ENCODE results near the gene TMEM120B.
A peak's percentile ranks its signal among the peaks of the same experiment; 100 is the strongest.

TMEM120B gene

DNA sequence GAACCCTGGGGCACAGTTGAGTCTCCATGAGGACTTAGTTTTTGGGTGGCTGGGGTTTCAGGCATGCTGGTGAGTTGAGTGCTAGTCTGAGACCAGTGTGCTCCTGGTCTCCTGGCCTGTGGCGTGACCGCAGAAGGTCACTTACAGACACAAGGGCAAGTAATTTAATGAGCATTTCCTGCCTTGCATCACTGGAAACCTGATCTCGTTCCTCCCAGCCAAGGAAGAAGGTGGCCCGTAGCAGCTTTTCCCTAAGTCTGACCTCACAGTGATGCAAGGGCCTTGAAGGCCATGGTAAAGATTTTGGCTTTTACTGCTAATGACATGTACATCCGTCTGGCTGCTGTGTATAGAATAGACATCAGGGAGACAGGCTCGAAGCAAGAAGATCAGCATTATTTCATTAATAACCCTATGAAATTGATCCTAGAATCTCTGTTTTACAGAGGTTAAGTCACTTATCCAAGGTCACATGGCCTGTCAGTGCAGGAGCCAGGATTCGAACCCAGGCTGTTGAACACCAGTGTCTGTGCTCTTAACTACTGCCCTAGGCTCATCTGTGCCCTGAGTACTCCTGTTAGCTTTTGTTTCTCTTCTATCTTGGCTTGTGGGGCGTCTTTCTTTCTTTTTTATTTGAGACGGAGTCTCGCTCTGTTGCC is 4.6 kb downstream of the TMEM120B start:
- TF ChIP-seq, protein P1, sequence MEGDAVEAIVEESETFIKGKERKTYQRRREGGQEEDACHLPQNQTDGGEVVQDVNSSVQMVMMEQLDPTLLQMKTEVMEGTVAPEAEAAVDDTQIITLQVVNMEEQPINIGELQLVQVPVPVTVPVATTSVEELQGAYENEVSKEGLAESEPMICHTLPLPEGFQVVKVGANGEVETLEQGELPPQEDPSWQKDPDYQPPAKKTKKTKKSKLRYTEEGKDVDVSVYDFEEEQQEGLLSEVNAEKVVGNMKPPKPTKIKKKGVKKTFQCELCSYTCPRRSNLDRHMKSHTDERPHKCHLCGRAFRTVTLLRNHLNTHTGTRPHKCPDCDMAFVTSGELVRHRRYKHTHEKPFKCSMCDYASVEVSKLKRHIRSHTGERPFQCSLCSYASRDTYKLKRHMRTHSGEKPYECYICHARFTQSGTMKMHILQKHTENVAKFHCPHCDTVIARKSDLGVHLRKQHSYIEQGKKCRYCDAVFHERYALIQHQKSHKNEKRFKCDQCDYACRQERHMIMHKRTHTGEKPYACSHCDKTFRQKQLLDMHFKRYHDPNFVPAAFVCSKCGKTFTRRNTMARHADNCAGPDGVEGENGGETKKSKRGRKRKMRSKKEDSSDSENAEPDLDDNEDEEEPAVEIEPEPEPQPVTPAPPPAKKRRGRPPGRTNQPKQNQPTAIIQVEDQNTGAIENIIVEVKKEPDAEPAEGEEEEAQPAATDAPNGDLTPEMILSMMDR (IDR thresholded peaks at IDR 0.05; ENCODE audit: low read depth, low read length, missing control alignments), result no peak

GRCh38 chr12:121718653-121719239 is 6.2 kb downstream of the TMEM120B start:
- TF ChIP-seq, protein P1 (IDR thresholded peaks at IDR 0.05; ENCODE audit: low read depth, low read length, missing control alignments), result no peak
- no peak for DNase-seq (ENCODE audit: extremely low read depth, low read depth)
- no peak overlapping the region for H3K4me3 ChIP-seq (replicated peaks; ENCODE audit: low read depth, low read length)

More for the DNA sequence above, 4.6 kb downstream of the TMEM120B start:
- DNase-seq (ENCODE audit: extremely low read depth, low read depth), result peak; percentile 92
- H3K4me3 ChIP-seq (replicated peaks; ENCODE audit: low read depth, low read length), result no peak overlapping the region

DNA sequence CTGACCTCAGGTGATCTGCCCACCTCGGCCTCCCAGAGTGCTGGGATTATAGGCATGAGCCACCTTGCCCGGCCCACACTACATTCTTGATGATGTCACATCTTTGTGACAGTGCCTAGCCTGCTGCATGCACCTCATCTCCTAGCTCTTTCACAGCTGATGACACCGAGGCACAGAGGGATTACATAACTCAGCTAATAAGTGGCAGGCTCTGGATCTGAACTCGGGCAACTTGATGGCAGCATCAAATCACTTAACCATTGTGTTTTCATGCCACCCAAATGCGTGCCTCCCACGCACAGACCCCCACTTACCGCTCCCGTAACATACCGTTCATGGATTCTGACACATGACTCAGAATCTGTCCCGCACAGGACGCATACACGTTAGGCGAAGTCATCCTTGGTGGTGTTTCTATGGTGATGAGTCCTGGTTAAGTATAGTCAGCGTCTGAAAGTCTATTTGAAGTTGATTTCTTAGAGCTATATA is 7.4 kb downstream of the TMEM120B start:
- DNase-seq (ENCODE audit: extremely low read depth, low read depth), result peak; percentile 56
- TF ChIP-seq, protein P1 (IDR thresholded peaks at IDR 0.05; ENCODE audit: low read depth, low read length, missing control alignments), result no peak

DNA sequence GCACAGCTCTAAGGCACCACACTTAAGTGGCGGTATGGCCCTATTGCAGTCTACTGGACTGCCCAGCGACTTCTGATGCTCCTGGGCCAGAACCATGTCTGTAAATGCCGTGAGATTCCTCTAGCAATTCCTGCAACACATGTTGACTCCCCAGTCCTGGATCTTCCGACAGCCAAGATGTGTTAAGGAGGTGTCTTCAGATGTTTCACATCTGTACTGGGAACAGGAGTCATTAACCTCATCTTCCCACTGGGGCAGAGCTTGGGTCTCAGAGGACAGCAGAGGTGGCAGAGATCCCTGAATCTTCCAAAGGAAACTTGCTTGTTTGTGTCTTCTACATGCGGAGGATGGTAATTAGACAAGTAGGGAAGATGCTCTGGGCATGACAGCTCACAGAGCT is 8.2 kb downstream of the TMEM120B start:
- TF ChIP-seq, protein P1 (IDR thresholded peaks at IDR 0.05; ENCODE audit: low read depth, low read length, missing control alignments), result no peak
- H3K4me3 ChIP-seq (replicated peaks; ENCODE audit: low read depth, low read length), result no peak overlapping the region
- DNase-seq (ENCODE audit: extremely low read depth, low read depth), result no peak

More for the DNA sequence above, 7.4 kb downstream of the TMEM120B start:
- no peak overlapping the region for H3K4me3 ChIP-seq (replicated peaks; ENCODE audit: low read depth, low read length)

GRCh38 chr12:121722511-121722910 is 10.0 kb downstream of the TMEM120B start:
- no peak overlapping the region for H3K4me3 ChIP-seq (replicated peaks; ENCODE audit: low read depth, low read length)
- DNase-seq (ENCODE audit: extremely low read depth, low read depth), result no peak
- TF ChIP-seq, protein P1 (IDR thresholded peaks at IDR 0.05; ENCODE audit: low read depth, low read length, missing control alignments), result no peak

DNA sequence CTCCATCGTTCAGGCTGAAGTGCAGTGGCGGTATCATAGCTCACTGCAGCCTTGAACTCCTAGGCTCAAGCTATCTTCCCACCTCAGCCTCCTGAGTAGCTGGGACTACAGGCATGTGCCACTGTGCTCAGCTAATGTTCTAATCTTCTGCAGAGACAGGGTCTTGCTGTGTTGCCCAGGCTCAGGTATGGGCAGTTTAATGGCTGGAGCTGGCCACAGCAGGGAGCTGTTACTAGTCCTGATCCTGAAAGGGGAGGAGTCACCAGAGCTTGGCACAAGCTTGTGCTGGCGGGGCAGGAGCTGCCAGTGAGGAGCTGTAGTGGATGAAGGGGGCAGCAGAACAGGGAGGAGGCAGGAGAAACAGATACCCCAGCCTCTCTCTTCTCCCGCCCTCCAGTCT is 10.6 kb downstream of the TMEM120B start:
- TF ChIP-seq, protein P1 (IDR thresholded peaks at IDR 0.05; ENCODE audit: low read depth, low read length, missing control alignments), result no peak

More for the DNA sequence above, 10.6 kb downstream of the TMEM120B start:
- DNase-seq (ENCODE audit: extremely low read depth, low read depth), result no peak
- H3K4me3 ChIP-seq (replicated peaks; ENCODE audit: low read depth, low read length), result no peak overlapping the region

All from HFF-Myc (cell line).